Fibroblast of lung (primary cell): ENCODE results near the gene WIPF2. TPM values are rescaled to one million over a fixed set of nuclear protein-coding genes. Genes with fewer than 3 reads are reported as not detected.

ENCODE experiments used
- DNase-seq, 2 donors: peaks; one replicate each; pipeline versions ENCODE4 v3.0.0 to v3.0.0-alpha.2; 2010; ENCODE audit warnings: low read depth in 2 of 2
- H2AFZ ChIP-seq: 2 replicates; pipeline ENCODE4 v1.5.1; 2012; ENCODE audit warnings: low read length, control low read depth, inconsistent platforms
- H3K27ac ChIP-seq: 2 replicates; pipeline ENCODE4 v1.5.1; 2011; ENCODE audit warnings: low read length, control low read depth; ENCODE audit not compliant: insufficient read depth
- H3K27me3 ChIP-seq: 2 replicates; pipeline ENCODE4 v1.5.1; 2011; ENCODE audit warnings: mild to moderate bottlenecking, low read length; ENCODE audit not compliant: control insufficient read depth, insufficient read depth
- H3K36me3 ChIP-seq: 2 replicates; pipeline ENCODE4 v1.5.1; 2011; ENCODE audit warnings: low read length; ENCODE audit not compliant: control insufficient read depth, insufficient read depth
- H3K4me1 ChIP-seq: 2 replicates; pipeline ENCODE4 v1.5.1; 2011; ENCODE audit warnings: low read length; ENCODE audit not compliant: control insufficient read depth, insufficient read depth; ENCODE audit errors: extremely low read depth
- H3K4me2 ChIP-seq: 2 replicates; pipeline ENCODE4 v1.5.1; 2011; ENCODE audit warnings: low read length, control low read depth; ENCODE audit not compliant: insufficient read depth; ENCODE audit errors: extremely low read depth
- H3K4me3 ChIP-seq, 4 experiments: fragments of 200-600 bp in 1 of 4; sonication (generic) in 1 of 4; replicated peaks in 1 of 4; 2 replicates each; pipeline ENCODE4 v1.5.1; 2011 to 2016; ENCODE audit warnings: low read length in 4 of 4, low read depth in 3 of 4, mild to moderate bottlenecking in 3 of 4, control low read depth in 2 of 4, inconsistent platforms in 1 of 4, mixed read lengths in 1 of 4; ENCODE audit not compliant: insufficient read depth in 1 of 4; ENCODE audit errors: control extremely low read depth in 1 of 4
- H3K79me2 ChIP-seq: 2 replicates; pipeline ENCODE4 v1.5.1; 2012; ENCODE audit warnings: mild to moderate bottlenecking, low read length, inconsistent platforms; ENCODE audit not compliant: control insufficient read depth, insufficient read depth
- H3K9ac ChIP-seq: 2 replicates; pipeline ENCODE4 v1.5.1; 2011; ENCODE audit warnings: mild to moderate bottlenecking, low read length, control low read depth; ENCODE audit not compliant: insufficient read depth
- H3K9me3 ChIP-seq: 2 replicates; pipeline ENCODE4 v1.5.1; 2012; ENCODE audit warnings: low read depth, low read length; ENCODE audit not compliant: control insufficient read depth, insufficient read depth
- H4K20me1 ChIP-seq: 2 replicates; pipeline ENCODE4 v1.5.1; 2011; ENCODE audit warnings: low read length; ENCODE audit not compliant: control insufficient read depth, insufficient read depth; ENCODE audit errors: extremely low read depth
- CTCF ChIP-seq, 2 donors: IDR thresholded peaks in 1 of 2; conservative IDR thresholded peaks in 1 of 2; 1 replicate in 1 of 2; 2 replicates in 1 of 2; pipeline ENCODE4 v1.5.1; 2011 to 2012; ENCODE audit warnings: low read length in 2 of 2, control low read depth in 1 of 2, inconsistent platforms in 1 of 2, low read depth in 1 of 2, mild to moderate bottlenecking in 1 of 2
- EZH2 ChIP-seq: IDR thresholded peaks from 2 replicates; pipeline ENCODE4 v1.5.1; 2012; ENCODE audit warnings: low read length, control low read depth, mild to moderate bottlenecking; ENCODE audit errors: missing control alignments
- polyA minus RNA-seq: library from RNA; depleted of rRNA, polyadenylated mRNA; stranded (reverse); fragments of >200 nt; gene quantifications from 2 replicates; pipeline ENCODE4 v1.2.3, GENCODE V29; 2011; ENCODE audit warnings: low replicate concordance
- polyA plus RNA-seq, 2 donors: library from polyadenylated mRNA; depleted of rRNA in 1 of 2; stranded (reverse) in 1 of 2; unstranded in 1 of 2; fragments of >200 nt; gene quantifications; 2 replicates each; pipeline ENCODE4 v1.2.1, GENCODE V29; 2011 to 2012; ENCODE audit warnings: missing spikeins in 1 of 2
- total RNA-seq: library from RNA; depleted of rRNA; stranded (reverse); fragments of >200 nt; gene quantifications from 2 replicates; pipeline ENCODE4 v1.2.1, GENCODE V29; 2014

WIPF2 gene
- 4.6 and 7.6 TPM in 2 replicates for total RNA-seq
- polyA plus RNA-seq, result 9.1 and 11.1 TPM in 2 replicates
- polyA plus RNA-seq (2012), result 19.8 and 23.5 TPM in 2 replicates
- 13.3 and 31.0 TPM in 2 replicates for polyA minus RNA-seq

- TF ChIP-seq EZH2 (no peak), CTCF (conservative IDR thresholded peaks at IDR 0.05 in 1 of 2, IDR thresholded peaks at IDR 0.05 in 1 of 2; ENCODE audit: low read depth in 1 of 2, low read length in 2 of 2) (peak; percentile 69 to 81)
- H3K9me3 ChIP-seq, result no peaks in the 10 kb centered on the region
- H3K4me2 ChIP-seq, result peak within 1 kb of the TSS; percentile 98
- peak within 1 kb of the TSS; percentile 84 to 99 (median 95) for H3K4me3 ChIP-seq
- peak within 1 kb of the TSS; percentile 97 for H3K27ac ChIP-seq
- H3K27me3 ChIP-seq, result no peaks in the 10 kb centered on the region
- H3K79me2 ChIP-seq, result peaks cover 27% of the 10 kb centered on the region
- peak within 1 kb of the TSS; percentile 79 for H3K9ac ChIP-seq
- DNase-seq, result peak; percentile 93 to 95
- H2AFZ ChIP-seq, result peak within 1 kb of the TSS; percentile 96
- H4K20me1 ChIP-seq, result no peaks in the 10 kb centered on the region
- H3K36me3 ChIP-seq, result no peaks in the 10 kb centered on the region
- peaks cover 3% of the 10 kb centered on the region for H3K4me1 ChIP-seq
Measured at GRCh38 chr17:40218740-40219593, at the start of gene WIPF2. Gene WIPF2 (plus strand): TSS chr17:40219304. CDS start chr17:40256460, 37,156 bp downstream.

- Histone ChIP-seq H3K4me3 (no peak overlapping the region), H3K4me2 (no peak overlapping the region), H2AFZ (no peak overlapping the region), H3K36me3 (peaks cover 18% of the 10 kb centered on the region), H3K79me2 (no peaks in the 10 kb centered on the region), H3K9me3 (no peaks in the 10 kb centered on the region), H3K9ac (no peak overlapping the region), H3K27ac (no peak overlapping the region), H4K20me1 (no peaks in the 10 kb centered on the region), H3K4me1 (peaks cover 3% of the 10 kb centered on the region), H3K27me3 (no peaks in the 10 kb centered on the region)
- TF ChIP-seq CTCF (conservative IDR thresholded peaks at IDR 0.05 in 1 of 2, IDR thresholded peaks at IDR 0.05 in 1 of 2; ENCODE audit: low read depth in 1 of 2, low read length in 2 of 2) (no peak), EZH2 (no peak)
- no peak for DNase-seq
Measured at GRCh38 chr17:40170325-40170724, 48.8 kb upstream of the WIPF2 start.

GRCh38 chr17:40171750-40172149, 47.4 kb upstream of the WIPF2 start:
- DNase-seq, result peak in 1 of 2 donors; percentile 29
- H3K4me2 ChIP-seq, result no peak overlapping the region
- H3K4me1 ChIP-seq, result peaks cover 3% of the 10 kb centered on the region
- TF ChIP-seq EZH2, result no peak
- no peak for TF ChIP-seq CTCF (conservative IDR thresholded peaks at IDR 0.05 in 1 of 2, IDR thresholded peaks at IDR 0.05 in 1 of 2; ENCODE audit: low read depth in 1 of 2, low read length in 2 of 2)
- no peak overlapping the region for H3K4me3 ChIP-seq
- no peaks in the 10 kb centered on the region for H3K27me3 ChIP-seq
- no peak overlapping the region for H3K9ac ChIP-seq
- peaks cover 19% of the 10 kb centered on the region for H3K36me3 ChIP-seq
- no peaks in the 10 kb centered on the region for H4K20me1 ChIP-seq
- H3K79me2 ChIP-seq, result no peaks in the 10 kb centered on the region
- H3K9me3 ChIP-seq, result no peaks in the 10 kb centered on the region
- no peak overlapping the region for H3K27ac ChIP-seq
- H2AFZ ChIP-seq, result no peak overlapping the region
